WTC11 (cell line): ENCODE measurements around the gene ZNF771. TPM values are rescaled to one million over a fixed set of nuclear protein-coding genes. Genes with fewer than 3 reads are reported as not detected.
"Not testable (repeated sequence)": the region's sequence is repeated elsewhere in the genome, so short reads cannot be mapped to it uniquely, and the experiment has no call there.

ENCODE experiments used
- ATAC-seq: fragments of 200-7000 bp; cut with Tn5 transposase; 2 replicates; pipeline ENCODE4 v1.10.0; 2021; ENCODE audit warnings: mild to moderate bottlenecking, moderate library complexity
- CTCF ChIA-PET: fragments of 300-600 bp; sonication (Branson Sonifier 250); formaldehyde crosslinking; loops from one replicate; lab custom pipeline; 2021; ENCODE audit warnings: antibody characterized with exemption; lab: Charles Lee
- POLR2A ChIA-PET: fragments of 350-600 bp; sonication (Branson Sonifier 250); formaldehyde crosslinking; loops from one replicate; lab custom pipeline; 2021; ENCODE audit warnings: antibody characterized with exemption; lab: Charles Lee
- DNase-seq: peaks from one replicate; pipeline ENCODE4 v3.0.0; 2021; ENCODE audit warnings: low spot score
- H3K27ac Mint-ChIP-seq: 2 replicates; pipeline ENCODE4 v1.8.0; 2021; ENCODE audit warnings: mixed read lengths
- H3K27me3 Mint-ChIP-seq: 2 replicates; pipeline ENCODE4 v1.8.0; 2021; ENCODE audit warnings: low read depth, mild to moderate bottlenecking, moderate library complexity, mixed read lengths
- H3K36me3 Mint-ChIP-seq: 2 replicates; pipeline ENCODE4 v1.8.0; 2021; ENCODE audit warnings: mixed read lengths
- H3K4me1 Mint-ChIP-seq: 2 replicates; pipeline ENCODE4 v1.8.0; 2022; ENCODE audit warnings: mixed read lengths
- H3K4me3 Mint-ChIP-seq: 2 replicates; pipeline ENCODE4 v1.8.0; 2021; ENCODE audit warnings: mild to moderate bottlenecking, moderate library complexity, mixed read lengths
- H3K9me3 Mint-ChIP-seq: 2 replicates; pipeline ENCODE4 v1.8.0; 2021; ENCODE audit warnings: mixed read lengths
- CREB1 ChIP-seq: sonication (generic); formaldehyde crosslinking; IDR thresholded peaks from 2 replicates; pipeline ENCODE4 v1.8.0; 2023; ENCODE audit warnings: mild to moderate bottlenecking, missing genetic modification reagents
- CTCF ChIP-seq: fragments of 200-600 bp; IDR thresholded peaks from 2 replicates; pipeline ENCODE4 v1.8.0; 2022; ENCODE audit warnings: antibody characterized with exemption
- EMX1 ChIP-seq: fragments of 250-450 bp; sonication (Bioruptor Pico); IDR thresholded peaks from 2 replicates; pipeline ENCODE4 v1.8.0; 2021; ENCODE audit warnings: mild to moderate bottlenecking
- FOXP4 ChIP-seq: sonication (generic); formaldehyde crosslinking; IDR thresholded peaks from 2 replicates; pipeline ENCODE4 v1.8.0; 2022; ENCODE audit warnings: mild to moderate bottlenecking, missing genetic modification reagents
- GABPB1 ChIP-seq: sonication (generic); formaldehyde crosslinking; IDR thresholded peaks from 2 replicates; pipeline ENCODE4 v1.8.1; 2023; ENCODE audit warnings: mild to moderate bottlenecking, missing genetic modification reagents
- HMGA2 ChIP-seq: fragments of 250-450 bp; sonication (Bioruptor Pico); IDR thresholded peaks from 2 replicates; pipeline ENCODE4 v1.4.0; 2021; ENCODE audit warnings: mild to moderate bottlenecking, moderate library complexity
- JAZF1 ChIP-seq: fragments of 250-450 bp; sonication (Bioruptor Pico); IDR thresholded peaks from 2 replicates; pipeline ENCODE4 v1.9.0; 2021; ENCODE audit warnings: moderate library complexity, mild to moderate bottlenecking, inconsistent platforms
- KAT7 ChIP-seq: sonication (generic); formaldehyde crosslinking; IDR thresholded peaks from 2 replicates; pipeline ENCODE4 v1.8.1; 2023; ENCODE audit warnings: missing genetic modification reagents, mild to moderate bottlenecking, borderline replicate concordance
- MYBL2 ChIP-seq: sonication (generic); formaldehyde crosslinking; IDR thresholded peaks from 2 replicates; pipeline ENCODE4 v1.8.1; 2023; ENCODE audit warnings: mild to moderate bottlenecking, moderate library complexity, missing genetic modification reagents
- RORB ChIP-seq: fragments of 250-450 bp; sonication (Bioruptor Pico); IDR thresholded peaks from 2 replicates; pipeline ENCODE4 v1.9.0; 2021; ENCODE audit warnings: mild to moderate bottlenecking
- TP53 ChIP-seq: sonication (generic); formaldehyde crosslinking; IDR thresholded peaks from 2 replicates; pipeline ENCODE4 v1.8.1; 2023; ENCODE audit warnings: mild to moderate bottlenecking, missing genetic modification reagents
- ZNF671 ChIP-seq: fragments of 250-450 bp; sonication (Bioruptor Pico); IDR thresholded peaks from 2 replicates; pipeline ENCODE4 v1.8.0; 2021; ENCODE audit warnings: mild to moderate bottlenecking
- total RNA-seq: library from RNA; stranded (reverse); gene quantifications from 3 replicates; pipeline ENCODE4 v1.2.3, GENCODE V29; 2021
- TF ChIP-seq, protein P1 (sequence below): sonication (generic); formaldehyde crosslinking; IDR thresholded peaks from 2 replicates; pipeline ENCODE4 v1.8.0; 2023; ENCODE audit warnings: missing genetic modification reagents
- TF ChIP-seq, protein P2 (sequence below): fragments of 250-450 bp; sonication (Bioruptor Pico); conservative IDR thresholded peaks from 2 replicates; pipeline ENCODE4 v1.9.0; 2021; ENCODE audit warnings: mild to moderate bottlenecking
- TF ChIP-seq, protein P3 (sequence below): fragments of 250-450 bp; sonication (Bioruptor Pico); IDR thresholded peaks from 2 replicates; pipeline ENCODE4 v1.9.0; 2021; ENCODE audit warnings: mild to moderate bottlenecking

Gene ZNF771
- total RNA-seq, 1 experiment from 2014 or later: 10.0 TPM

DNA sequence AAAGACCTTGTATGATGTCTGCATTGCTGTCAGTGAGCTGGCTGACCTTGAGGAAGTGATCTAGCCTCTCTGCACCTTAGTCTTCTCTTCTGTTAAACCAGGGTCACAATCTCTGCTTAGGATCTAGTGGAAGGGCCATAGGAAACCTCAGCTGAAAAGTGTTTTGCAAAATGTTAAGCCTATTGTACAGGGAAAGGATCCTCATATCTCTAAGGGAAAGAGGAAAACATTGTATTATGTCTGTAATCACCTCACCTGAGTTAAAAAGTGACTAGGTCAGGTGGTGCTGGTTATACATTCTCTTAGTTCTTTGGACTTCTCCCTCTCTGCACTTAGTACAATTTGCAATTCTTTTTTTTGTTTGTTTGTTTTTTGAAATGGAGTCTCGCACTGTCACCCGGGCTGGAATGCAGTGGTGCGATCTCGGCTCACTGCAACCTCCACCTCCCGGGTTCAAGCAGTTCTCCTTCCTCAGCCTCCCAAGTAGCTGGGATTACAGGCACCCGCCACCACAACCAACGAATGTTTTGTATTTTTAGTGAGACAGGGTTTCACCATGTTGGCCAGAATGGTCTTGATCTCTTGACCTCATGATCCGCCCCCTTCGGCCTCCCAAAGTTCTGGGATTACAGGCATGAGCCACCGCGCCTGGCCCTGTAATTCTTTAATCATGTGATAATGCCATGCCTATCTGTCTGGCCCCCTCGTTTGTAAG is 40.3 kb downstream of the ZNF771 start:
- H3K36me3 Mint-ChIP-seq: peaks cover 19% of the 10 kb centered on the region
- H3K27me3 Mint-ChIP-seq: peaks cover 28% of the 10 kb centered on the region
- DNase-seq (no peak), ATAC-seq (no peak)
- peaks cover 16% of the 10 kb centered on the region for H3K9me3 Mint-ChIP-seq
- ChIA-PET CTCF (interaction anchor here (0.6 to 4.8 kb wide), 5 partner anchors 18 to 336 kb away, joined by 3 to 41 read pairs (median 3); partner anchors contain the start of gene DCTPP1), POLR2A (no interaction called here)
- peaks cover 22% of the 10 kb centered on the region for H3K4me1 Mint-ChIP-seq
- no peak overlapping the region for H3K27ac Mint-ChIP-seq
- no peak overlapping the region for H3K4me3 Mint-ChIP-seq
- no peak for TF ChIP-seq ZNF671
- TF ChIP-seq GABPB1: 0 out of 2 replicates have a peak, but pooled peaks have one; percentile 20

DNA sequence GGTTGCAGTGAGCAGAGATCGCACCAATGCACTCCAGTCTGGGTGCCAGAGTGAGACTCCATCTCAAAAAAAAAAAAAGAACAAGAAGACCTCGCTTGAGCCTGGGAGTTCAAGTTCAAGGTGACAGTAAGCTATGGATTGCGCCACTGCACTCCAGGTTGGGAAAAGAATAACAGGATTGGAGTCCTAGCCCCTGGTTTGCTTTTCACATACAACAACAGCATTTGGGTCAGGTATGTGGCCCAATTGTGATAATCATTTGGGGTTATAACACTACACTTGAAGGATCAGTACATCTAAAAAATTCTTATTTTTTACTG is 41.7 kb downstream of the ZNF771 start:
- POLR2A ChIA-PET: no interaction called here
- peaks cover 28% of the 10 kb centered on the region for H3K27me3 Mint-ChIP-seq
- no peak overlapping the region for H3K4me3 Mint-ChIP-seq
- ATAC-seq (no peak), DNase-seq (no peak)
- H3K9me3 Mint-ChIP-seq: peaks cover 12% of the 10 kb centered on the region
- H3K27ac Mint-ChIP-seq: no peak overlapping the region
- H3K4me1 Mint-ChIP-seq: peaks cover 12% of the 10 kb centered on the region
- H3K36me3 Mint-ChIP-seq: peaks cover 14% of the 10 kb centered on the region
- TF ChIP-seq, protein P1, sequence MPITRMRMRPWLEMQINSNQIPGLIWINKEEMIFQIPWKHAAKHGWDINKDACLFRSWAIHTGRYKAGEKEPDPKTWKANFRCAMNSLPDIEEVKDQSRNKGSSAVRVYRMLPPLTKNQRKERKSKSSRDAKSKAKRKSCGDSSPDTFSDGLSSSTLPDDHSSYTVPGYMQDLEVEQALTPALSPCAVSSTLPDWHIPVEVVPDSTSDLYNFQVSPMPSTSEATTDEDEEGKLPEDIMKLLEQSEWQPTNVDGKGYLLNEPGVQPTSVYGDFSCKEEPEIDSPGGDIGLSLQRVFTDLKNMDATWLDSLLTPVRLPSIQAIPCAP (CRISPR knock-in tag): no peak
- no peak for TF ChIP-seq JAZF1 (CRISPR knock-in tag)
- no peak for TF ChIP-seq CREB1 (CRISPR knock-in tag)
- no peak for TF ChIP-seq CTCF
- no peak for TF ChIP-seq RORB
- TF ChIP-seq, protein P2, sequence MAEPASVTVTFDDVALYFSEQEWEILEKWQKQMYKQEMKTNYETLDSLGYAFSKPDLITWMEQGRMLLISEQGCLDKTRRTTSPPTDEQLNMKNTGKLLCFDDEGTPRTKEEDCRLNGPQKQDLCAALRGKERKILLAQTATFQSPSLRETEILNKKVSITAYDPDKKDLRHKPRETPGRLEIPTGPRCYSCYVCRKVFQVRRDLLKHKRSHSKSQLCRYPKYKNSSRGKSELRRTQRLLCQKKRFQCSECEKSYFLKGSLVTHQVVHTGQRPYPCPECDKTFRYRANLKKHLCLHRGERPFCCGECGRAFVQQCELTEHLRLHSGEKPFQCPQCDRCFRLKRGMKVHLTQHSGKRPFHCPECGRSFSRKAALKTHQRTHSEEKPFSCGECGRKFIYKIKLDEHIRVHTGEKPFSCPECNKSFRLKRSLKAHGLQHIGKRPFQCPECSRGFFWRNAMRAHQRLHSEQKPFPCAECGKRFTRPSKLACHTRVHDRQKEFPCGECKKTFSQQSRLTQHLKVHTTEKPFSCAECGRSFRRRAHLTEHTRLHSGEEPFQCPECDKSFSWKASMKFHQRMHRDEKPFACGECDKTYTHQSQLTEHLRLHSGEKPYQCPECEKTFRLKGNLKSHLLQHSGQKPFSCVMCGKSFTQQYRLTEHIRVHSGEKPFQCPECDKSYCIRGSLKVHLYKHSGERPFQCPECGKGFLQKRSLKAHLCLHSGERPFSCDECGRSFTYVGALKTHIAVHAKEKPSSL (CRISPR knock-in tag): no peak
- no peak for TF ChIP-seq KAT7 (CRISPR knock-in tag)
- TF ChIP-seq, protein P3, sequence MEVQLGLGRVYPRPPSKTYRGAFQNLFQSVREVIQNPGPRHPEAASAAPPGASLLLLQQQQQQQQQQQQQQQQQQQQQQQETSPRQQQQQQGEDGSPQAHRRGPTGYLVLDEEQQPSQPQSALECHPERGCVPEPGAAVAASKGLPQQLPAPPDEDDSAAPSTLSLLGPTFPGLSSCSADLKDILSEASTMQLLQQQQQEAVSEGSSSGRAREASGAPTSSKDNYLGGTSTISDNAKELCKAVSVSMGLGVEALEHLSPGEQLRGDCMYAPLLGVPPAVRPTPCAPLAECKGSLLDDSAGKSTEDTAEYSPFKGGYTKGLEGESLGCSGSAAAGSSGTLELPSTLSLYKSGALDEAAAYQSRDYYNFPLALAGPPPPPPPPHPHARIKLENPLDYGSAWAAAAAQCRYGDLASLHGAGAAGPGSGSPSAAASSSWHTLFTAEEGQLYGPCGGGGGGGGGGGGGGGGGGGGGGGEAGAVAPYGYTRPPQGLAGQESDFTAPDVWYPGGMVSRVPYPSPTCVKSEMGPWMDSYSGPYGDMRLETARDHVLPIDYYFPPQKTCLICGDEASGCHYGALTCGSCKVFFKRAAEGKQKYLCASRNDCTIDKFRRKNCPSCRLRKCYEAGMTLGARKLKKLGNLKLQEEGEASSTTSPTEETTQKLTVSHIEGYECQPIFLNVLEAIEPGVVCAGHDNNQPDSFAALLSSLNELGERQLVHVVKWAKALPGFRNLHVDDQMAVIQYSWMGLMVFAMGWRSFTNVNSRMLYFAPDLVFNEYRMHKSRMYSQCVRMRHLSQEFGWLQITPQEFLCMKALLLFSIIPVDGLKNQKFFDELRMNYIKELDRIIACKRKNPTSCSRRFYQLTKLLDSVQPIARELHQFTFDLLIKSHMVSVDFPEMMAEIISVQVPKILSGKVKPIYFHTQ (CRISPR knock-in tag): no peak
- no peak for TF ChIP-seq FOXP4 (CRISPR knock-in tag)
- TF ChIP-seq TP53 (CRISPR knock-in tag): no peak
- no peak for TF ChIP-seq HMGA2 (CRISPR knock-in tag)
- TF ChIP-seq MYBL2: no peak
- no peak for TF ChIP-seq EMX1
- CTCF ChIA-PET: interaction anchor here (0.6 to 4.8 kb wide), 10 partner anchors 10 to 320 kb away, joined by 3 to 41 read pairs (median 5); partner anchors contain the start of genes DCTPP1 and ZNF785

DNA sequence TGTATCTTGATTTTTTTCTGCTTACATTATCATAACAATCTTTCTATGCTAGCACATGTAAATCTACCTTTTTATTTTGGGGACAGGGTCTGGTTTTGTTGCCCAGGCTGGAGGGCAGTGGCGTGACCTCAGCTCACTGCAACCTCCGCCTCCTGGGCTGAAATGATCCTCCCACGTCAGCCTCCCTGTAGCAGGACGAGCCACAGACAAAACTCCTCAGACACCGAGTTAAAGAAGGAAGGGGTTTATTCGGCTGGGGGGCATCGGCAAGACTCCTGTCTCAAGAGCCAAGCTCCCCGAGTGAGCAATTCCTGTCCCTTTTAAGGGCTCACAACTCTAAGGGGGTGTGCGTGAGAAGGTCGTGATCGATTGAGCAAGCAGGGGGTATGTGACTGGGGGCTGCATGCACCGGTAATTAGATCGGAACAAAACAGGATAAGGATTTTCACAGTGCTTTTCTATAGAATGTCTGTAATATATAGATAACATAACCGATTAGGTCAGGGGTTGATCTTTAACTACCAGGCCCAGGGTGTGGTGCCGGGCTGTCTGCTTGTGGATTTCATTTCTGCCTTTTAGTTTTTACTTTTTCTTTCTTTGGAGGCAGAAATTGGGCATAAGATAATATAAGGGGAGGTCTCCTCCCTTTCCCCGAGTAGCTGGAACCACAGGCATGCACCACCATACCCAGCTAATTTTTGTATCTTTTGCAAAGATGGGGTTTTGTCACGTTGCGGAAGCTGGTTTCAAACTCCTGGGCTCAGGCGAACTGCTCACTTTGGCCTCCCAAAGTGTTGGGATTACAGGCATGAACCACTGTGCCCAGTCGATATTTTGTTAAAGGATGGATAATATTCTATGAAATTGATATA is 45.5 kb downstream of the ZNF771 start:
- H3K9me3 Mint-ChIP-seq, DNase-seq, ATAC-seq, POLR2A ChIA-PET, H3K27ac Mint-ChIP-seq, H3K36me3 Mint-ChIP-seq, H3K4me3 Mint-ChIP-seq, H3K4me1 Mint-ChIP-seq, H3K27me3 Mint-ChIP-seq: not testable (repeated sequence)
- CTCF ChIA-PET: interaction anchor here (1.1 to 2.1 kb wide), 3 partner anchors 23 to 176 kb away, joined by 3 to 6 read pairs (median 5); no protein-coding TSS in a partner anchor
